DOHH2 (cell line): ENCODE data around the gene PI4K2A.

Experiments
- CTCF ChIP-seq: fragments of 200-600 bp; sonication (generic); IDR thresholded peaks from one replicate; pipeline ENCODE4 v1.5.1; 2014; ENCODE audit warnings: antibody characterized with exemption, mild to moderate bottlenecking, low read depth, low read length; ENCODE audit not compliant: poor library complexity, severe bottlenecking
- EZH2phosphoT487 ChIP-seq: fragments of 200-600 bp; sonication (generic); IDR thresholded peaks from 2 replicates; pipeline ENCODE4 v1.6.1; 2017; ENCODE audit warnings: borderline replicate concordance, mild to moderate bottlenecking, antibody characterized with exemption, low read length, moderate library complexity, mixed read lengths

- TF ChIP-seq CTCF, result no peak
- no peak for TF ChIP-seq EZH2phosphoT487
These were observed 31.4 kb upstream of the PI4K2A start for GRCh38 chr10:97608991-97609561.
